GM12873 (cell line): ENCODE results near the gene KRTAP19-8.

ENCODE experiments used
- CTCF ChIP-seq: IDR thresholded peaks from 2 replicates; pipeline ENCODE4 v1.5.1; 2012; ENCODE audit warnings: low read depth, mild to moderate bottlenecking, moderate library complexity, low read length, control low read depth; ENCODE audit not compliant: insufficient read depth; ENCODE audit errors: missing control alignments

KRTAP19-8 gene

GRCh38 chr21:30990514-30991262, 47.6 kb downstream of the KRTAP19-8 start:
- TF ChIP-seq CTCF, result no peak

- TF ChIP-seq CTCF, result no peak
Observed at GRCh38 chr21:30988706-30989105, 49.6 kb downstream of the KRTAP19-8 start.
